ENCODE measurements around the gene PON3. TPM values are rescaled to one million over a fixed set of nuclear protein-coding genes. Genes with fewer than 3 reads are reported as not detected.

Gene PON3
- total RNA-seq, 2 donors from 2014 or later: 3.0 to 3.5 TPM

DNA sequence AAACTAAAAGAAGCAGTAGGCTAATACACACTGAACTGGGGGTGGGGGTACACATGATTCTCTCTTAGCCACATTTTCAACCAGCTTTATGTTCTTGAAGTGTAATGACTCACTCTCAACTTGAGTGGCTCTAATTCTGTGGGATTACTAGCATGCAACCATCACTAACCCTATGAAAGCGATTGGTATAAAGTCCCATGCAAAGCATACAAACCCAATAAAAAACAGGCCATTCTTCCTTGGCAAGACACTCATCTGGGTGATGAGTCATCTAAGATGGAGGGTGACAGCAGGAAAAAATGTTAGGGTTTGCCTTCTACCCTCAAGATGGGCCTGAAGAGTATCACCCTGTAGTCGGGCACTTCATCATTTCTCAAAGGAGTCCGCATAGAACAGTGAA, 14.9 kb upstream of the PON3 start:
- Histone ChIP-seq H3K27me3 (no peaks in the 10 kb centered on the region), H3K4me3 (no peak overlapping the region), H3K9ac (ENCODE audit: low read depth in 2 of 2, low read length in 2 of 2) (no peak overlapping the region), H3K4me1 (no peaks in the 10 kb centered on the region), H3K9me3 (no peaks in the 10 kb centered on the region), H3K27ac (no peak overlapping the region), H3K36me3 (no peaks in the 10 kb centered on the region)
- DNase-seq: no peak
- intact Hi-C loops (cut with DNase I): no loop called here
- TF ChIP-seq, protein P1, sequence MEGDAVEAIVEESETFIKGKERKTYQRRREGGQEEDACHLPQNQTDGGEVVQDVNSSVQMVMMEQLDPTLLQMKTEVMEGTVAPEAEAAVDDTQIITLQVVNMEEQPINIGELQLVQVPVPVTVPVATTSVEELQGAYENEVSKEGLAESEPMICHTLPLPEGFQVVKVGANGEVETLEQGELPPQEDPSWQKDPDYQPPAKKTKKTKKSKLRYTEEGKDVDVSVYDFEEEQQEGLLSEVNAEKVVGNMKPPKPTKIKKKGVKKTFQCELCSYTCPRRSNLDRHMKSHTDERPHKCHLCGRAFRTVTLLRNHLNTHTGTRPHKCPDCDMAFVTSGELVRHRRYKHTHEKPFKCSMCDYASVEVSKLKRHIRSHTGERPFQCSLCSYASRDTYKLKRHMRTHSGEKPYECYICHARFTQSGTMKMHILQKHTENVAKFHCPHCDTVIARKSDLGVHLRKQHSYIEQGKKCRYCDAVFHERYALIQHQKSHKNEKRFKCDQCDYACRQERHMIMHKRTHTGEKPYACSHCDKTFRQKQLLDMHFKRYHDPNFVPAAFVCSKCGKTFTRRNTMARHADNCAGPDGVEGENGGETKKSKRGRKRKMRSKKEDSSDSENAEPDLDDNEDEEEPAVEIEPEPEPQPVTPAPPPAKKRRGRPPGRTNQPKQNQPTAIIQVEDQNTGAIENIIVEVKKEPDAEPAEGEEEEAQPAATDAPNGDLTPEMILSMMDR (IDR thresholded peaks at IDR 0.05): no peak

DNA sequence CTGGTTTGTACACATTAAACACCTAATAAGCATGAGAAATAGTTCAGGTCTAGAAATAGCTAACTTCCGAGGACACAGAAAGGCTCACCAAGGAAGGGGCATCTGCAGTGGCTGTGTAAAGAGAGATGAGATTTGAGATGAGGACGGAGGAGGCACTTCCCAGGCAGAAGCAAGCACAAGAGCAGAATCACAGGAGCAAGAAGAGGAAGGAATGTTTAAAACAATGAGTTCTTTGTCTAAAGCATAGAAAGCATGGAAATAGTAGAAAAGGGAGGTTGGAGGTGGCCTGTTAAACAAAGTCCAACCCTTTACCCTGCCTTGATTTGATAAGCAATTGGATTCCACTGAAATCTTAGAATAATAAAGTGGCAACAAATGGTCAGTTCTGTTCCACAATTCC, 11.6 kb upstream of the PON3 start:
- Histone ChIP-seq H3K4me3 (no peak overlapping the region), H3K36me3 (no peaks in the 10 kb centered on the region), H3K9me3 (no peaks in the 10 kb centered on the region), H3K27me3 (no peaks in the 10 kb centered on the region), H3K4me1 (no peaks in the 10 kb centered on the region), H3K27ac (no peak overlapping the region), H3K9ac (ENCODE audit: low read depth in 2 of 2, low read length in 2 of 2) (no peak overlapping the region)
- DNase-seq: no peak
- intact Hi-C loops (cut with DNase I): no loop called here
- TF ChIP-seq, protein P1 (IDR thresholded peaks at IDR 0.05): no peak

DNA sequence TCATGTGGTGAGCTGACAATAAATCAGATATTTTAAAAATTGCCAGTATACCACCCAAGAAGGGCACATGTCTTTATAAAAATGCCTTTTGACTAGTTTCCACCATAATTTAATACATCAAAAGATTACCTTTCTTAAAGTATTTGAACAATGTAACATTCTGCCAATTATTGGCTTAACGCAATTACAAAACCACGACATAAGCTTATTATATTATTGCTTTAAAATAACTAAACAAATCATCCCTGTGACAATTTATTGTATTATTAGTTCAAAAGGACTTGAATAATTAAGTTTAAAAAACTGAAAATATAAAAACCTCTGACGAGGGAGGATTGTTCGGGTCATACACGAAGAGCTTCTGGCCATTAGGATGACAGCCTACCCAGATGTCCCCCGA, 9.6 kb upstream of the PON3 start:
- no peak for DNase-seq
- no peaks in the 10 kb centered on the region for H3K9me3 ChIP-seq
- H3K4me3 ChIP-seq: no peak overlapping the region
- H3K9ac ChIP-seq (ENCODE audit: low read depth in 2 of 2, low read length in 2 of 2): no peak overlapping the region
- H3K36me3 ChIP-seq: no peaks in the 10 kb centered on the region
- no peak overlapping the region for H3K27ac ChIP-seq
- H3K27me3 ChIP-seq: no peaks in the 10 kb centered on the region
- H3K4me1 ChIP-seq: no peaks in the 10 kb centered on the region
- TF ChIP-seq, protein P1 (IDR thresholded peaks at IDR 0.05): no peak
- intact Hi-C loops (cut with DNase I): no loop called here

DNA sequence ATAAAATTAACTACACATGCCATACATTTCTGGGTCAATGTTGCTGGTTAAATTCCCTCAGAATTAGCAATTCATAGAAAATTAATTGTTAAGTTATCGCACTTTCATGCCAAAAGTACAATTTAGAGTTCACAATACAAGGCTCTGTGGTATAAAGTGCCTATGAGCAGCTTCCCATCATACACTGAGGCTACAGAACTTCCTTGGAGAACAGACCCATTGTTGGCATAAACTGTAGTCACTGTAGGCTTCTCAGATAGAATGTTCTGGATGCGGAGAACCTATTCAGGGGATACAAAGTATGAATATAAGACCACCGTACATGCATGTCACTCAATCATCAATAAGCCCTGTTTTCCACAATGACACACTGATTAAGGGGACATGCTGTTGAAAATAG, 9.0 kb upstream of the PON3 start:
- Histone ChIP-seq H3K4me3 (no peak overlapping the region), H3K9me3 (no peaks in the 10 kb centered on the region), H3K36me3 (no peaks in the 10 kb centered on the region), H3K27ac (no peak overlapping the region), H3K9ac (ENCODE audit: low read depth in 2 of 2, low read length in 2 of 2) (no peak overlapping the region), H3K27me3 (no peaks in the 10 kb centered on the region), H3K4me1 (no peaks in the 10 kb centered on the region)
- intact Hi-C loops (cut with DNase I): no loop called here
- no peak for DNase-seq
- TF ChIP-seq, protein P1 (IDR thresholded peaks at IDR 0.05): no peak

DNA sequence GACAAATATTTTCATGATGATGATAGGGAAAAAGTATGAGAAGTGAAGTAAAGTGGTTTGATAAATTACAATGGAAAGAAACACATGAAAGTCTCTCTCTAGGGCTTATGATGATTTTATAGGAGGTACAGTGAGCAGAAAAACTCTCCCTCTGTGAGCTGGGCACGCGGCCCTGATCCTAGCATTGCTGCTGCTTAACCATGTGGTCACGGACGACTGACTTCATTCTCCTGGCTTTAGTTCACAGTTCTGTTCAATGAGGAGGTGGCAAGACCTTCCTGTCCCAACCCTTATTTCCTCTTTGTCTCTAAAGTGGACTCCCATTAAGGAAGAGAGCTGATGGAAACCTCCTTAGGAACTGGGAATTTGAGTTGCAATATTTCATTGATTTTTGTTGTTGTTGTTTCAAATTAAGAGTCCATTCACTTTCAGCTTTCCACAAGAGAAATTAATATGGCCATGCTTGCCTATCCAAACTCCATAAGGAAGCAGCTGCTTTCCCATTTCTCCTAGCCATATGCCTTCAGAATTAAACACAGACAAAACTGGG, 8.2 kb upstream of the PON3 start:
- intact Hi-C loops (cut with DNase I): no loop called here

More for the DNA sequence above, 8.2 kb upstream of the PON3 start:
- Histone ChIP-seq H3K9ac (ENCODE audit: low read depth in 2 of 2, low read length in 2 of 2) (no peak overlapping the region), H3K9me3 (no peaks in the 10 kb centered on the region), H3K4me1 (no peaks in the 10 kb centered on the region), H3K27me3 (no peaks in the 10 kb centered on the region), H3K27ac (no peak overlapping the region), H3K36me3 (no peaks in the 10 kb centered on the region), H3K4me3 (no peak overlapping the region)
- DNase-seq: no peak
- TF ChIP-seq, protein P1 (IDR thresholded peaks at IDR 0.05): no peak

All from colonic mucosa (tissue), 4 donors.